Measurements from ENCODE around the gene ERF.

Gene ERF

GRCh38 chr19:42254850-42255765, at the start of gene ERF:
TSS of gene ERF (minus strand) at chr19:42255128. CDS start at chr19:42254999, 129 bp downstream.
- H3K36me3 ChIP-seq (ENCODE audit: control insufficient read depth, insufficient read depth, low read length): no peaks in the 10 kb centered on the region

GRCh38 chr19:42303876-42304275, 48.9 kb upstream of the ERF start:
- Histone ChIP-seq H3K9ac (ENCODE audit: low read length) (no peak overlapping the region), H3K27me3 (ENCODE audit: control insufficient read depth, insufficient read depth, low read length) (no peaks in the 10 kb centered on the region), H3K9me3 (ENCODE audit: control insufficient read depth, low read length) (no peaks in the 10 kb centered on the region), H3K4me1 (ENCODE audit: control insufficient read depth, insufficient read depth, low read length) (peaks cover 18% of the 10 kb centered on the region), H3K36me3 (ENCODE audit: control insufficient read depth, insufficient read depth, low read length) (no peaks in the 10 kb centered on the region), H3K4me3 (ENCODE audit: low read length) (no peak overlapping the region)

More at GRCh38 chr19:42254850-42255765, at the start of gene ERF:
- H3K9ac ChIP-seq (ENCODE audit: low read length): peak within 1 kb of the TSS; percentile 94
- H3K4me3 ChIP-seq (ENCODE audit: low read length): peak within 1 kb of the TSS; percentile 87
- H3K9me3 ChIP-seq (ENCODE audit: control insufficient read depth, low read length): no peaks in the 10 kb centered on the region
- peaks cover 35% of the 10 kb centered on the region for H3K4me1 ChIP-seq (ENCODE audit: control insufficient read depth, insufficient read depth, low read length)
- H3K27me3 ChIP-seq (ENCODE audit: control insufficient read depth, insufficient read depth, low read length): no peaks in the 10 kb centered on the region

- no peak overlapping the region for H3K9ac ChIP-seq (ENCODE audit: low read length)
- peak overlapping the region; percentile 18 for H3K4me3 ChIP-seq (ENCODE audit: low read length)
Observed at GRCh38 chr19:42303101-42303464, 48.2 kb upstream of the ERF start.

GRCh38 chr19:42301646-42302203, 46.8 kb upstream of the ERF start, which contains the start of gene PRR19:
TSS of gene PRR19 (plus strand) at chr19:42302132. CDS start at chr19:42309585, 7,453 bp downstream.
- H3K36me3 ChIP-seq (ENCODE audit: control insufficient read depth, insufficient read depth, low read length): no peaks in the 10 kb centered on the region
- peak within 1 kb of the TSS; percentile 55 for H3K9ac ChIP-seq (ENCODE audit: low read length)
- peak within 1 kb of the TSS; percentile 74 for H3K4me3 ChIP-seq (ENCODE audit: low read length)
- peaks cover 18% of the 10 kb centered on the region for H3K4me1 ChIP-seq (ENCODE audit: control insufficient read depth, insufficient read depth, low read length)
- no peaks in the 10 kb centered on the region for H3K9me3 ChIP-seq (ENCODE audit: control insufficient read depth, low read length)
- no peaks in the 10 kb centered on the region for H3K27me3 ChIP-seq (ENCODE audit: control insufficient read depth, insufficient read depth, low read length)

More at GRCh38 chr19:42303101-42303464, 48.2 kb upstream of the ERF start:
- Histone ChIP-seq H3K27me3 (ENCODE audit: control insufficient read depth, insufficient read depth, low read length) (no peaks in the 10 kb centered on the region), H3K9me3 (ENCODE audit: control insufficient read depth, low read length) (no peaks in the 10 kb centered on the region), H3K4me1 (ENCODE audit: control insufficient read depth, insufficient read depth, low read length) (peaks cover 18% of the 10 kb centered on the region), H3K36me3 (ENCODE audit: control insufficient read depth, insufficient read depth, low read length) (no peaks in the 10 kb centered on the region)

GRCh38 chr19:42297039-42297438, 42.1 kb upstream of the ERF start:
- Histone ChIP-seq H3K4me3 (ENCODE audit: low read length) (no peak overlapping the region), H3K36me3 (ENCODE audit: control insufficient read depth, insufficient read depth, low read length) (no peaks in the 10 kb centered on the region), H3K4me1 (ENCODE audit: control insufficient read depth, insufficient read depth, low read length) (peaks cover 10% of the 10 kb centered on the region)

GRCh38 chr19:42295831-42296525, 41.0 kb upstream of the ERF start:
- Histone ChIP-seq H3K36me3 (ENCODE audit: control insufficient read depth, insufficient read depth, low read length) (no peaks in the 10 kb centered on the region), H3K4me1 (ENCODE audit: control insufficient read depth, insufficient read depth, low read length) (no peaks in the 10 kb centered on the region), H3K9ac (ENCODE audit: low read length) (no peak overlapping the region), H3K4me3 (ENCODE audit: low read length) (no peak overlapping the region), H3K9me3 (ENCODE audit: control insufficient read depth, low read length) (no peaks in the 10 kb centered on the region), H3K27me3 (ENCODE audit: control insufficient read depth, insufficient read depth, low read length) (no peaks in the 10 kb centered on the region)

More at GRCh38 chr19:42297039-42297438, 42.1 kb upstream of the ERF start:
- Histone ChIP-seq H3K9ac (ENCODE audit: low read length) (no peak overlapping the region), H3K27me3 (ENCODE audit: control insufficient read depth, insufficient read depth, low read length) (no peaks in the 10 kb centered on the region), H3K9me3 (ENCODE audit: control insufficient read depth, low read length) (no peaks in the 10 kb centered on the region)

GRCh38 chr19:42295342-42295741, 40.4 kb upstream of the ERF start:
- no peaks in the 10 kb centered on the region for H3K4me1 ChIP-seq (ENCODE audit: control insufficient read depth, insufficient read depth, low read length)
- H3K4me3 ChIP-seq (ENCODE audit: low read length): no peak overlapping the region
- H3K36me3 ChIP-seq (ENCODE audit: control insufficient read depth, insufficient read depth, low read length): no peaks in the 10 kb centered on the region

GRCh38 chr19:42294471-42295137, 39.7 kb upstream of the ERF start:
- Histone ChIP-seq H3K4me3 (ENCODE audit: low read length) (no peak overlapping the region), H3K9ac (ENCODE audit: low read length) (no peak overlapping the region), H3K36me3 (ENCODE audit: control insufficient read depth, insufficient read depth, low read length) (peaks cover 7% of the 10 kb centered on the region), H3K4me1 (ENCODE audit: control insufficient read depth, insufficient read depth, low read length) (no peaks in the 10 kb centered on the region), H3K9me3 (ENCODE audit: control insufficient read depth, low read length) (no peaks in the 10 kb centered on the region), H3K27me3 (ENCODE audit: control insufficient read depth, insufficient read depth, low read length) (no peaks in the 10 kb centered on the region)

More at GRCh38 chr19:42295342-42295741, 40.4 kb upstream of the ERF start:
- no peaks in the 10 kb centered on the region for H3K27me3 ChIP-seq (ENCODE audit: control insufficient read depth, insufficient read depth, low read length)
- H3K9me3 ChIP-seq (ENCODE audit: control insufficient read depth, low read length): no peaks in the 10 kb centered on the region
- H3K9ac ChIP-seq (ENCODE audit: low read length): no peak overlapping the region

- Histone ChIP-seq H3K4me3 (ENCODE audit: low read length) (no peak overlapping the region), H3K9ac (ENCODE audit: low read length) (no peak overlapping the region), H3K27me3 (ENCODE audit: control insufficient read depth, insufficient read depth, low read length) (no peaks in the 10 kb centered on the region), H3K36me3 (ENCODE audit: control insufficient read depth, insufficient read depth, low read length) (peaks cover 8% of the 10 kb centered on the region), H3K9me3 (ENCODE audit: control insufficient read depth, low read length) (no peaks in the 10 kb centered on the region), H3K4me1 (ENCODE audit: control insufficient read depth, insufficient read depth, low read length) (no peaks in the 10 kb centered on the region)
Observed at GRCh38 chr19:42293948-42294347, 39.0 kb upstream of the ERF start.

GRCh38 chr19:42293540-42293939, 38.6 kb upstream of the ERF start:
- Histone ChIP-seq H3K4me3 (ENCODE audit: low read length) (no peak overlapping the region), H3K36me3 (ENCODE audit: control insufficient read depth, insufficient read depth, low read length) (peaks cover 8% of the 10 kb centered on the region), H3K9ac (ENCODE audit: low read length) (no peak overlapping the region), H3K4me1 (ENCODE audit: control insufficient read depth, insufficient read depth, low read length) (no peaks in the 10 kb centered on the region), H3K9me3 (ENCODE audit: control insufficient read depth, low read length) (no peaks in the 10 kb centered on the region), H3K27me3 (ENCODE audit: control insufficient read depth, insufficient read depth, low read length) (no peaks in the 10 kb centered on the region)

- Histone ChIP-seq H3K4me3 (ENCODE audit: low read length) (no peak overlapping the region), H3K36me3 (ENCODE audit: control insufficient read depth, insufficient read depth, low read length) (peaks cover 8% of the 10 kb centered on the region), H3K9me3 (ENCODE audit: control insufficient read depth, low read length) (no peaks in the 10 kb centered on the region), H3K27me3 (ENCODE audit: control insufficient read depth, insufficient read depth, low read length) (no peaks in the 10 kb centered on the region), H3K9ac (ENCODE audit: low read length) (no peak overlapping the region), H3K4me1 (ENCODE audit: control insufficient read depth, insufficient read depth, low read length) (no peaks in the 10 kb centered on the region)
Observed at GRCh38 chr19:42292963-42293362, 38.0 kb upstream of the ERF start.

Measured in mucosa of stomach (tissue), 1 donor.